Esophagus squamous epithelium (tissue), 4 donors: Measurements from ENCODE around the gene ABHD5.

Source experiments
- POLR2A ChIP-seq, 4 donors: fragments of 450-650 bp; IDR thresholded peaks; one replicate each; pipeline ENCODE4 v1.6.1; 2017; ENCODE audit warnings: antibody characterized with exemption in 4 of 4, mild to moderate bottlenecking in 4 of 4, moderate library complexity in 3 of 4
- TF ChIP-seq, protein P1 (sequence below), 6 experiments: fragments of 450-650 bp in 4 of 6; fragments of 200-600 bp in 2 of 6; sonication (generic) in 2 of 6; IDR thresholded peaks; one replicate each; pipeline ENCODE4 v1.5.1; 2016 to 2019; ENCODE audit warnings: antibody characterized with exemption in 6 of 6, mild to moderate bottlenecking in 4 of 6, moderate library complexity in 4 of 6

DNA sequence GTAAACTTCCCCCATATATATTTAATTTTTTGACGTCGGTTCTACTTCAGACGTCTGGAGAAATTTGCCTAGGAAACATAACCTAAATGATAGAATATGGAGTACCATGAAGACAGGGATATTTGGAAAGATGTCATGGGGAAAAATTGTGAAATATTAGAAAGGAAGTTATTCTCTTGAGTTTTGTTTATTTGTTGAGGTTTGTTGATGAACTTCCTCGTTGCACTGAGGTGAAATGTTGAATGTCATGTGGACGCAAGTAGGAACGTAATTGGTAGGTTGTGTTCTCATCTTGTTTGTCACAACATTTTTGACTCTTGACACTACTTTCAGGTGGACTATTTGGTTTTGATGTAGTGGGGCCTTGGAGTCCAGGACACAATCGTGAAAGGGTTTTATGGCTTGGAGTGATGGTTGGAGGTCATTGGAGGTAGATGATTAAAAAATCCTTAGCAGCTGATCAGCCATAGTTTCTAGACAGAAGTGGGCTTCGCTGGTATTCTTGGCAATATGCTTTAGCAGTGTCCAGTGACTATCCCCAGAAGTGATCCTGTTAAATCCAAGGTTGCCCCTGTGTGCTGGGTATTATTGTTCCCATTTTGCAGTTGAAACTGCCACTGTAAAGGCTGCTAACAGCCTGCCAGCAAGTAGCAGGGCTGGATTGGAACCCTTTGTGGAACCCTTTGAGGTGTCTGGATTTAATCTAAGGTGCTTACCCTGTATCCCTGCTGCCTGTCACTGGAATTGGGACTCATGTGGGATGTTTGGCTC is 1.5 kb downstream of the ABHD5 start:
- TF ChIP-seq, protein P1, sequence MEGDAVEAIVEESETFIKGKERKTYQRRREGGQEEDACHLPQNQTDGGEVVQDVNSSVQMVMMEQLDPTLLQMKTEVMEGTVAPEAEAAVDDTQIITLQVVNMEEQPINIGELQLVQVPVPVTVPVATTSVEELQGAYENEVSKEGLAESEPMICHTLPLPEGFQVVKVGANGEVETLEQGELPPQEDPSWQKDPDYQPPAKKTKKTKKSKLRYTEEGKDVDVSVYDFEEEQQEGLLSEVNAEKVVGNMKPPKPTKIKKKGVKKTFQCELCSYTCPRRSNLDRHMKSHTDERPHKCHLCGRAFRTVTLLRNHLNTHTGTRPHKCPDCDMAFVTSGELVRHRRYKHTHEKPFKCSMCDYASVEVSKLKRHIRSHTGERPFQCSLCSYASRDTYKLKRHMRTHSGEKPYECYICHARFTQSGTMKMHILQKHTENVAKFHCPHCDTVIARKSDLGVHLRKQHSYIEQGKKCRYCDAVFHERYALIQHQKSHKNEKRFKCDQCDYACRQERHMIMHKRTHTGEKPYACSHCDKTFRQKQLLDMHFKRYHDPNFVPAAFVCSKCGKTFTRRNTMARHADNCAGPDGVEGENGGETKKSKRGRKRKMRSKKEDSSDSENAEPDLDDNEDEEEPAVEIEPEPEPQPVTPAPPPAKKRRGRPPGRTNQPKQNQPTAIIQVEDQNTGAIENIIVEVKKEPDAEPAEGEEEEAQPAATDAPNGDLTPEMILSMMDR (IDR thresholded peaks at IDR 0.05), result no peak
- TF ChIP-seq POLR2A (IDR thresholded peaks at IDR 0.05), result no peak
